ENCODE results near the gene GPR32.
"Not testable (repeated sequence)": the region's sequence is repeated elsewhere in the genome, so short reads cannot be mapped to it uniquely, and the experiment has no call there.

Gene GPR32, protein sequence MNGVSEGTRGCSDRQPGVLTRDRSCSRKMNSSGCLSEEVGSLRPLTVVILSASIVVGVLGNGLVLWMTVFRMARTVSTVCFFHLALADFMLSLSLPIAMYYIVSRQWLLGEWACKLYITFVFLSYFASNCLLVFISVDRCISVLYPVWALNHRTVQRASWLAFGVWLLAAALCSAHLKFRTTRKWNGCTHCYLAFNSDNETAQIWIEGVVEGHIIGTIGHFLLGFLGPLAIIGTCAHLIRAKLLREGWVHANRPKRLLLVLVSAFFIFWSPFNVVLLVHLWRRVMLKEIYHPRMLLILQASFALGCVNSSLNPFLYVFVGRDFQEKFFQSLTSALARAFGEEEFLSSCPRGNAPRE

GRCh38 chr19:50770164-50770563, at the start of gene GPR32:
GPR32 (plus strand) TSS chr19:50770464; CDS start chr19:50770601, 137 bp downstream.
- not testable (repeated sequence) for DNase-seq (ENCODE audit: low read depth, low spot score)

DNA sequence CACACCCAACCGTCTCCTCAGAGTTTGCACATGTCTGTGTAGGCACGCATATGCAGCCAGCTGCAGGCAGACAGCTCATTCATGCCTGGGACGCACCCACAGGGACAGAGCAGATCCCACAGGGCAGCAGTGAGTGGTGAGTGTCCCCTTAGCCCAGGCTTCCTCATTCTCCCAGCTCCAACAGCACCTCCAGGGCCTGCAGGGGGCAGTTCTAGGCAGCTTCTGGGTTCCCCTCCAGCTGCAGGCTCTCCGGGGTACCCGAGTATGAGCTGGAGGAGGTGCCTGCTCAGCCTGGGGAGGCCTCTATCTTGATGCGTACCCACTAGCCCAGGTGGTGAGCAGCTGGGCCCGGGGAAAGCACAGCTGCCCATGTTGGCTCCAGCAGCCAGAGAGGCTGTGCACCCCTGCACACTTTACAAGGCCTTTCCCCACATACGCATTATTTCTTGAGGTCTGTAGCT, 49.3 kb upstream of the GPR32 start:
- no peak for DNase-seq (ENCODE audit: low read depth, low spot score)

GRCh38 chr19:50721441-50722137, 48.7 kb upstream of the GPR32 start:
- no peak for DNase-seq (ENCODE audit: low read depth, low spot score)

DNA sequence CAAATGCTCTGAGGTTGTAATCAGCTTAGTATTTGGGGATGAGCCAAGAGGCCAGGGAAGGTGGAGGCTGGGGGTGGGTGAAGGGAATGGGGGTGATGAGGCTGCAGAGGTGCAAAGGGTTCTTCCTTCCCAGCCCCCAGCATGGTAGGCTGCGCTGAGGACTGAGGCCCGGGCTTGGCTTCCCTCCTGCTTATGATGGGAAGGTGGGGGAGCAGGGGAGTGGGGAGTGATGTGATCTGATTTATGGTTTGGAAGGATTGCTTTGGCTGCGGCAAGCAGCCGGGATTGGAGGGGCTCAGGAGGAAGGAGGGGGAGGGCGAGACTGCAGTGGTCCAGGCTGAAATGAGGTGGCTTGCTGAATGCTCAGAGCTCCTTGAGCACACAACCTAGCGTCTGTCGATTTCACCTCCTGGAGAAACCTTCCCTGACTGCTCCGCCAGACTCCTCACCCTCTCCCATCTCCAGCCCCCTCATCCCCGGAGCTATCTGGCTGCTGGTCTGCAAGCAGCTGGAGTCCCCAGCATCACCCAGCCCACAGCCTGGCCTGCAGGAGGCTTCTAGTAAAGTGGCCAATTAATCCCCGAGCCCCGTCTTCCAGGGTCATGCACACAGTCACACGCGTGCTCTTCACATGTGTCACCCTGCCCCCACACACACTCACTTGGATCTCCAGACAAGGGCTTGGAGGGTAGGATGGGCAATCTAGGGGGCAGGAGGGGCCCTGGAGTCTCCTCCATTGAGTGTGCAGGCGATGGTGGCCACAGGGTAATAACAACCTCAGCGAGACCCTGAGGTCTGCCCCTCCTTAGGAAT, 47.9 kb upstream of the GPR32 start:
- no peak for DNase-seq (ENCODE audit: low read depth, low spot score)

DNA sequence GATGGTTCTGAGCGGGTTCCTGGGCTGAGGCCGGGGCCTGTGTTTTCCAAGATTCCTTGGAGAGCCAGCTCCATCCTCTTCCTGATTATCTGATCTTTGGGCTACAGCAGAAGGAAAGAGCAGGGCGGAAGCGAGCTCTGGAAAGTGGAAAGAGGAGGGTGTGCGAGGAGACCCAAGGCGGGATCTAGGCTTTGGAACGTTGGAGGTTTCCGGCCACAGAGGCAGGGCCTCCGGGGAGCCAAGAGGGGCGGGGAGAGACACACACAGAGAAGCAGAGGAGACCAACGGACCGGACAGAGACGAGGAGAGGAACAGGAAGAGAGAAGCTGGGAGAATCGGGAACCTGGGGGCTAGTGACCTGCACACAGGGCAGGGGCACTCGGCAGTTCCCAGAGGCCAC, 47.2 kb upstream of the GPR32 start, which contains the start of gene CLEC11A:
Gene CLEC11A (plus strand): TSS at position 296 of the 400 bp plus-strand sequence. CDS start 162 bp downstream, outside the sequence.
- DNase-seq (ENCODE audit: low read depth, low spot score): no peak

GRCh38 chr19:50723735-50724521, 46.3 kb upstream of the GPR32 start:
- DNase-seq (ENCODE audit: low read depth, low spot score): no peak

- peak; percentile 72 for DNase-seq (ENCODE audit: low read depth, low spot score)
Observed at GRCh38 chr19:50724522-50725217, 45.6 kb upstream of the GPR32 start.

- no peak for DNase-seq (ENCODE audit: low read depth, low spot score)
Observed at GRCh38 chr19:50725218-50725910, 44.9 kb upstream of the GPR32 start.

GRCh38 chr19:50725911-50726230, 44.4 kb upstream of the GPR32 start:
- no peak for DNase-seq (ENCODE audit: low read depth, low spot score)

- DNase-seq (ENCODE audit: low read depth, low spot score): peak; percentile 23
Observed at GRCh38 chr19:50728084-50728737, 42.1 kb upstream of the GPR32 start.

DNA sequence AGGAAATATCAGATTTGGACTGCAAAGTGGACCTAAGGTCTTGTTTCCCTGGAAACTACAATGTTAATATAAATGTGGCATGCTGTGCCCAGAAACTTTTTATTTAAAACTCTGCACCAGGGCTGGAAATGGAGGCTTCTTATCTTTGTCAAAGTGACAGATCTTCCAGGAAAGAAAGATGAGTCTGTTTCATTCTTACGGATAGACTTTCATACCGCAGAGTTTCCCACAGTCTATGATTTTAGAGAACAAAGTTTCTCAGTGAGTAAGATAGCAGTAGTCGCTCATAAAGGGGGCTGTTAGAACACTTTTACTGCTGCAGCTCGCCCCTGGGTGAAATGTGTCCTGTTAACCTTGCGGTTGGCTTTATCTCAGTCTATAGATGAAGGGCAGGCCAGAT, 40.4 kb upstream of the GPR32 start:
- no peak for DNase-seq (ENCODE audit: low read depth, low spot score)

DNA sequence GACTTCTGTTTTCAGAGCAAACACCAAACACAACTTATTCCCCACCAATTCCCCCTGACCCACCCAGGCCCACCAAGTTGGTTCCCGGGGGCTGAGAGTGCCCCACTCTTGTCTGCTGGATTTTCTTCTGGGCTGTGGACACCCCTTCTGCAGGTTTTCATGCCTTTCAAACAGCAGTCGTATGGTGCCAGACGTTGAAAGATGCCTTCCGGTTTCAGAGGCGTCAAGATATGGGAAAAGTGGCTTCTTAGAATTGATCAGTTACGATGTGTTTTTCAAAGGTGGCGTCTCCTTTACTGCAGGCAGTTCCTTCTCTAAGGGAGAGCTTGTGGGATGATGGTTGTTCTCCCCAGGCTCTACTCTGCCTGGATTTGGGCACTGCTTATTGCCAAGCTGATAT, 34.4 kb upstream of the GPR32 start:
- no peak for DNase-seq (ENCODE audit: low read depth, low spot score)

GRCh38 chr19:50736338-50736737, 33.9 kb upstream of the GPR32 start:
- no peak for DNase-seq (ENCODE audit: low read depth, low spot score)

GRCh38 chr19:50739132-50739913, 30.9 kb upstream of the GPR32 start:
- no peak for DNase-seq (ENCODE audit: low read depth, low spot score)

GRCh38 chr19:50739914-50740426, 30.3 kb upstream of the GPR32 start:
- no peak for DNase-seq (ENCODE audit: low read depth, low spot score)

DNA sequence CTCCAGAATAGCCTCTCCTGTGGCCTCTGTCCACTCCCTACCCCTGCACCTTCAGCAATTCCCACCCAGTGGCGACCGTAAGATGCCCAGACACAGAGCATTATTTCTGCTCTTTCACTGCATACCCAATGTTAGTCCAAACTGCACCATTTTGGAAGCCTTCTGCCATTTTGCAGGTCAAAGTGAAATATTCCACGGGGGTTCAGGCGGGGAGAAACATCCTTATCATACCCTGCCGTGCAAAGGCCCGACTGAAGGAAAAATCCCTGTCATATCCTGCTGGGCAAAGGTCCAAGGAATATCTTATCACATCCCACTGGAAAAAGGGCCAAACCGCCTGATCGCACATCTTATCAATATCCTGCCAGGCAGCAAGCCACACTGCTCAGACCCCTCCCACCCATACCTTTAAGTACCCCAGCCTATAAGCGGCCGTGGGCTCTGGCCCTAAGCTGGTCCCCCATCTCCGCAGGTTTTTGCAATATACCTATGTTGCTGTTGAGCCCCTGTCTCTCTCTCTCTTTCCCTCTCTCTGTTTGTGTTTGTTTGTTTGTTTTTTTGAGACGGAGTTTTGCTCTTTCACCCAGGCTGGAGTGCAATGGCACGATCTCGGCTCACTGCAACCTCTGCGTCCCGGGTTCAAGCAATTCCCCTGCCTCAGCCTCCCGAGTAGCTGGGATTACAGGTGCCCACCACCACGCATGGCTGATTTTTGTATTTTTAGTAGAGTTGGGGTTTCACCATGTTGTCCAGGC, 28.9 kb upstream of the GPR32 start:
- no peak for DNase-seq (ENCODE audit: low read depth, low spot score)

GRCh38 chr19:50743537-50743936, 26.7 kb upstream of the GPR32 start:
- no peak for DNase-seq (ENCODE audit: low read depth, low spot score)

DNA sequence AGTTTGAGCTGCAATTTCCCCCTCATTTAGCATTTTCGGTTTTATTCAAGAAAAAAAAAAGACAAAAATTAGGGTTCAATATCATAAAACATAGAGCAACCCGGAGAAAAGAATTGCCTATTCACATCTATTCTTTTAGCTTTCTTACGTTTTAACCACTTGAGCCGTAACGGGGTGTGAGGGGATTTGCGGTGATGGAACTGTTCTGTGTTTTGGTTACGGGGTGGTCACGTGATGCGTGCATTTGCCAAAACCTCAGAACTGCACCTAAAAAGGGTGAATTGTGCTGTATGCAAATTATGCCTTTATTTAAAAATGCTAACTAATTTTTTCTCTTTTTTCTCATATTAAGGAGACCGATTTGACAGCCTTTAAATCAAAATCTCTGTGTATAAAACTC, 25.0 kb upstream of the GPR32 start:
- no peak for DNase-seq (ENCODE audit: low read depth, low spot score)

Measured in activated CD4-positive, CD25-positive, alpha-beta regulatory T cell treated with anti-CD3 and anti-CD28 coated beads, Interleukin-2, amount 50 U/mL, for 16 hours (primary cell).